Inflammatory macrophage treated with lipopolysaccharide for 1 hour (primary cell): ENCODE measurements around the gene CTSK.
"Not testable (repeated sequence)": the region's sequence is repeated elsewhere in the genome, so short reads cannot be mapped to it uniquely, and the experiment has no call there.

Source experiments
- DNase-seq, 2 donors: peaks; one replicate each; pipeline ENCODE4 v3.0.0-alpha.2; 2020 to 2022

CTSK gene

DNA sequence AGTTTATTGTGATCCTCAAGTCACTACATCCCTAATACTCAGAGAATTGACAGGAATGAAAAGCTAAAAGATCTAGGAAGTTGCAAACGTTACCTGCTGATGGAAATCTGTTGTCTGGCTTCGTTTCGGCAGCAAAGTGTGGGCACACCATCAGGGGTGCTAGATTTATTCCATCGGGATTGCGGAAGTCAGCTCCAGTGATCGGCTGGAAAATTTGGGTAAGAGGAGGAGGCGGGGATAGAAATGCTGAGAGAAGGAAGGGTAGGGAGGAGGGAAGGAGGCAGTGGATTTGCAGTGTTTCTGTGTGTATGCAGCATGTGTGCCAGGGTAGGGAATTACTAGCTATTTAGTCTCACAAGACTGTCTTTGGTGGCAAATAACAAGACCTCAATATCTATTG lies at the start of gene CTSK:
Gene CTSK (minus strand): TSS at position 140 of the 400 bp plus-strand sequence. CDS start 1,455 bp downstream, outside the sequence.
- DNase-seq: no peak

DNA sequence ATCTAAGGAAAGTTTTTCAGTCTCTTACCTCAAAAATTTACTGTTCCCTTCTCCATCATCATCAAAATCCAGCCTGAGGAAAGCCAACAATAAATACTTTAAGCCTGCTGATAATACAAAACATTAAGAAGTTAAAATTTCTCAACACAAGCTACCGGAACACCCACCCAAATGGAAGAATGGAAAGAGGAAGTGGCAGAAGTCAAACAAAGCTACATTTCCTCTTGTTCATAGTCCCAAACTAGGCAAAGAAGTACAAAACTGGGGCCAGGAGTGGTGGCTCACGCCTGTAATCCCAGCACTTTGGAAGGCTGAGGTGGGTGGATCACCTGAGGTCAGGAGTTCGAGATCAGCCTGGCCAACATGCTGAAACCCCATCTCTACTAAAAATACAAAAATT lies 44.7 kb upstream of the CTSK start:
- peak; percentile 27 to 45 for DNase-seq

GRCh38 chr1:150850801-150851362 lies 42.8 kb upstream of the CTSK start:
- not testable (repeated sequence) for DNase-seq

GRCh38 chr1:150846473-150847146 lies 38.5 kb upstream of the CTSK start:
- peak; percentile 24 to 33 for DNase-seq

- DNase-seq: peak; percentile 29 to 31
Measured at GRCh38 chr1:150843474-150843873, 35.4 kb upstream of the CTSK start.

GRCh38 chr1:150842964-150843363 lies 34.9 kb upstream of the CTSK start:
- DNase-seq: no peak

- no peak for DNase-seq
Measured at GRCh38 chr1:150842343-150842742, 34.3 kb upstream of the CTSK start.

DNA sequence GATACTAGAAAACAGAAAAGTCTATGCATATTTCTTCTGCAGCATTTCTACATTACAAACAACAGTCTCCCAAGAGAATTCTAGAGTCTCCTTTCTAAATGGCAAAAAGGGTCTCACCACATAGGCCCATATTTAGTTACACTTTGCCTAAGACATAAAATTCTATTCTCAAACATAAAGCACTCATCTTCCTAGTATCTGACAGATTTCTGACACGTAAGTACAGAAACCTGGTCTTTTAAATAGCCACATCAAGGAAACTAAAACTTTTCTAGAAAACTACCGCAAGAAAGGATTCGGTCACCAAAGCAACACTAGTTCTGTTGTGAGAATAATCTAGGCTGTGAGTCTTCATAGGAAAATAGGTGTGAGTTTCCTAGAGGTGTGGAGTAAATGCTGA lies 33.6 kb upstream of the CTSK start:
- no peak for DNase-seq

DNA sequence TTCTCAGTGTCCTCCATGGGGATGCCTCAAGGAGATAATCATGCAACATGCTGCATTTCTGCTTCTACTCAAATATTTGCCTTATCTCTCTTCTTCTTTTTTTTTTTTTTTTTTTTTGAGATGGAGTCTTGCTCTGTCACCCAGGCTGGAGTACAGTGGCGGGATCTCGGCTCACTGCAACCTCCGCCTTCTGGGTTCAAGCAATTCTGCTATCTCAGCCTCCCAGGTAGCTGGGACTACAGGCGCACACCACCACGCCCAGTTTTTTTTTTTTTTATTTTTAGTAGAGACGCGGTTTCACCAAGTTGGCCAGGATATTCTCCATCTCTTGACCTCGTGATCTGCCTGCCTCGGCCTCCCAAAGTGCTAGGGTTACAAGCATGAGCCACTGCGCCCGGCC lies 32.8 kb upstream of the CTSK start:
- not testable (repeated sequence) for DNase-seq

DNA sequence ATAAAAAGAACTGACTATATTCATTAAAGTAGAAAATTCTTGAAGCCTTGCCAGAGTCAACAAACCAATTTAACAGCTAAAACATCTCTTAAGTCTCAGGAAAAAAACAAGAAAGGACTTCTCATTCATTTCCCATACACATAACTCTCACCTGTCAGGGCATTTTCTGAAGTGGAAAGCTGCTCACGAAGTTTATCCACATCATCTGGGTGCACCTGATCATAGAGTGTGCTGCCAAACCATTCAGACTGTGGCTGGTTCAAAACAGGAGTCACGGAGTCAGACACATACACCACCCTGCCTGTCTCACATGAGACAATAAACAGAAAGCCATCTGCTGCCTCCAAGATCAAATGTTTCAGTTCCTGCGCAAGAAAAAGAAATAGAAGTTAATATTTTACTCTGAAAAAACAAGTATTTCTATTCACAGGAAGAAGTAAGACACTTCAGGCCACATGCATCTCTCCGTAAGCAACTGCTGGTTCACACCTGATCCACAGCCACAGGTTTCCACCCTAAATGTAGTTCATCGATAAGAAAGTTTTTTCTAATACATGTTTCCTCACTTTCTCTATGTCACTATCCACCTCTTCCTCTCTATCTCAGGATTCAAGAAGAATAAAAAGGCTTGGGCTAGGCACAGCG lies 28.2 kb upstream of the CTSK start:
- no peak for DNase-seq

DNA sequence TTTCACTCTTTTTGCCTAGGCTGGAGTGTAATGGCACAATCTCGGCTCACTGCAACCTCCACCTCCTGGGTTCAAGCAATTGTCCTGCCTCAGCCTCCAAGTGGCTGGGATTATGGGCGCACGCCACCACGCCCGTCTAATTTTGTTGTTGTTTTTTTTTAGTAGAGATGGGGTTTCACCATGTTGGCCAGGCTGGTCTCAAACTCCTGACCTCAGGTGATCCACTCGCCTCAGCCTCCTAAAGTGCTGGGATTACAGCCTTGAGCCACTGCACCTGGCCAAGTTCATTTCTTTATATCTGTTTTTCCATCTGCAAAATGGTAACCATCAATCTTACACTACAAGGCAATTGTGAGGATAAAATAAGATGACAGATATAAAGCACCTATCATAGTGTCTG lies 25.9 kb upstream of the CTSK start:
- DNase-seq: not testable (repeated sequence)

- DNase-seq: no peak
Measured at GRCh38 chr1:150832597-150832996, 24.5 kb upstream of the CTSK start.

DNA sequence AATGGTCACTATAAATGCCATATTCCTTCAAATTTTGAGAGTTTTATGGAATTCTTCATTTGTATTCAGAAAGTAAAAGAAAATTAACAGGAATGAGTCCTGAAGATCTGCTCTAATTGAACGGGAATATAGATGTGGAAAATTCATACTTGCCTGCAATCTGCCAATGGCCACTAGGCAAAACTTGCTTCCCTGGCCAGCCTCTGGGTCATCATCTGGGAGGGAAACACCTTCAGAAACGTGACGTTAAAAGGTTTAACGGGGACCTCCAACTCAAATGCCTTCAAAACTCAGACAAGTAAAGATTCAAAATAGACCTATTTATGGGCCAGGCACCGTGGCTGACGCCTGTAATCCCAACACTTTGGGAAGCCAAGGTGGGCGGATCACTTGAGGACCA lies 21.7 kb upstream of the CTSK start:
- DNase-seq: no peak

- no peak for DNase-seq
Measured at GRCh38 chr1:150826299-150826698, 18.2 kb upstream of the CTSK start.

GRCh38 chr1:150820730-150821512 lies 12.9 kb upstream of the CTSK start:
- peak; percentile 24 to 49 for DNase-seq

DNA sequence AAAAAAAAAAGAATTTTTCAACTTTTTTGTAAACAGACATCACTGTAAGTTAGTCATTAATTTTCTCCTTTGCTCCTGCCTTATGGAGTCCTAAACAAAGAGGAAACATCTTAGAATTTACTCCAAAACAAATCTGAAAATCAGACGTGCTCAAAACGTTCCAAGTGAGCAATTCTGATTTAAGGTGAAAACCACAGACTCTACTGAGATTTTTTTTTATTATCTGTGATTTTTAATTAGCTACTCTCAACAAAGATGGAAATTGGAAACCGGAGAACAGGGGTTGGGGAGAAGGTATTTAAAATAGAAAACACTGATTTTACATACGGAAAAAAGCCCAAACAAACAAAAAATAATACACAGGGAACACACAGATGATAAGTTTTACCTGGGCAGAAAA lies 7.8 kb upstream of the CTSK start:
- no peak for DNase-seq

- DNase-seq: peak; percentile 53 to 75
Measured at GRCh38 chr1:150813028-150813707, 5.1 kb upstream of the CTSK start.

DNA sequence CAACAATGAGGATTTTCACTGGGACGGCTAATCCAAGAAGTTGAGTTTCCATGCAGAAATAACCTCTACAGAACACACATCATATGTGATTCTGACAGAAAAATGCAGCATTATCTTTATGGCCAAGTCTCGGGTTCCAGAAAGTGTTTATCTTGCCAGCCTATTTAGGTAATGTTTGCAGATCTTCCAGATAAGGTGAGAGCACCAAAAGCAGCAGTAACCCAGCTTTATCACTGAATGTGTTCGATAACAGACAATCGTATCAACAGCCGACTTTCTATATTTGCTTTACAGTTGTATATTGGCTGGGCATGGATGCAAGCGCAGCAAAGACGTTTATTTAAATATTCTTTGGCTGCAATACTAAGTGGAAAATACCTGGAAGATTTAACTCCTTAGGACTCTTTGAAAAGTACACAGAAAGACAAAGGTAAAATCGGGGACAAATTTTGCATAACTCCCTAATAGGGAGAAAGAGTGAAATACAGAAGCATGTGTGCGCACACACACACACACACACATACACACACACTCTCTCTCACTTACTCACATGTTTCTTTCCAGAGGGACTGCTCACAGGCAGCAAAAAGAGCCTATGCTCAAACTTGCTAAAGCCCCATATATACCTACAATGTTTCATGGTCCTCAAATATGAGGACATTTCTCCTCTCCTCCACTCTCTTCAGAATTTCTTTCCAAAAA lies 3.0 kb upstream of the CTSK start:
- DNase-seq: no peak

- peak in 1 of 2 donors; percentile 55 for DNase-seq
Measured at GRCh38 chr1:150809651-150810050, 1.6 kb upstream of the CTSK start.

GRCh38 chr1:150808846-150809245 lies 786 bp upstream of the CTSK start:
- DNase-seq: peak in 1 of 2 donors; percentile 74

- peak; percentile 43 to 52 for DNase-seq
Measured at GRCh38 chr1:150807249-150808023, 624 bp downstream of the CTSK start.
